K562 (cell line): ENCODE measurements around the gene MICAL2. TPM values are rescaled to one million over a fixed set of nuclear protein-coding genes. Genes with fewer than 3 reads are reported as not detected.

ENCODE experiments used
- ATAC-seq: fragments of 200-7000 bp; cut with Tn5 transposase; 3 replicates; pipeline ENCODE4 v1.9.1; 2020; ENCODE audit warnings: moderate library complexity
- BruUV-seq: library from RNA; stranded (reverse); fragments of 400-500 nt; replicated peaks from 2 replicates; lab custom pipeline; 2021; lab: Mats Ljungman, UMichigan
- CTCF ChIA-PET: fragments of 300-600 bp; formaldehyde crosslinking; extraction: SDS; loops from one replicate; lab custom pipeline; 2021; ENCODE audit warnings: low intra/inter-chr PET ratio; lab: Yijun Ruan, JAX
- POLR2A ChIA-PET: fragments of 300-600, 350-650 bp; sonication (Branson Sonifier 250); formaldehyde crosslinking; extraction: SDS; loops from one replicate; lab custom pipeline; 2021; ENCODE audit warnings: antibody characterized with exemption, inconsistent platforms; lab: Yijun Ruan, JAX
- DNase-seq, 4 experiments: peaks; one replicate each; pipeline versions ENCODE4 v3.0.0 to v3.0.0-alpha.2; 2011 to 2018; ENCODE audit warnings: low spot score in 3 of 4, mixed read lengths in 3 of 4; ENCODE audit errors: extremely low read depth in 1 of 4
- FAIRE-seq: peaks from 2 replicates; lab custom pipeline; 2011; peaks lifted over from hg19 to GRCh38; lab: Jason Lieb, UNC
- H2AFZ ChIP-seq: 2 replicates; pipeline ENCODE4 v1.6.0; 2011; ENCODE audit warnings: low read depth, low read length, control low read depth, inconsistent platforms
- H3K27ac ChIP-seq: fragments of 200-600 bp; 3 replicates; pipeline ENCODE4 v1.8.0; 2011; ENCODE audit warnings: low read depth, mild to moderate bottlenecking, control low read depth, inconsistent platforms, low read length, moderate library complexity, mixed read lengths; ENCODE audit errors: extremely low read depth
- H3K27me3 ChIP-seq, 2 experiments: fragments of 300-600 bp in 1 of 2; 2 replicates in 1 of 2; 3 replicates in 1 of 2; pipeline versions ENCODE4 v1.6.0 to v1.8.0; 2011; ENCODE audit warnings: inconsistent platforms in 2 of 2, low read length in 2 of 2, mild to moderate bottlenecking in 1 of 2, mixed read lengths in 1 of 2, moderate library complexity in 1 of 2; ENCODE audit not compliant: control insufficient read depth in 2 of 2, insufficient read depth in 2 of 2
- H3K36me3 ChIP-seq: fragments of 300-600 bp; 3 replicates; pipeline ENCODE4 v1.8.0; 2011; ENCODE audit warnings: mild to moderate bottlenecking, low read length, inconsistent platforms; ENCODE audit not compliant: control insufficient read depth, insufficient read depth
- H3K4me1 ChIP-seq, 2 experiments: fragments of 200-600 bp in 1 of 2; replicated peaks in 1 of 2; 2 replicates in 1 of 2; 3 replicates in 1 of 2; pipeline versions ENCODE4 v1.5.1 to v1.8.0; 2011; ENCODE audit warnings: inconsistent platforms in 2 of 2, low read length in 2 of 2, mild to moderate bottlenecking in 1 of 2, mixed read lengths in 1 of 2, moderate library complexity in 1 of 2; ENCODE audit not compliant: control insufficient read depth in 2 of 2, insufficient read depth in 2 of 2
- H3K4me2 ChIP-seq: 2 replicates; pipeline ENCODE4 v1.6.1; 2011; ENCODE audit warnings: low read length, control low read depth, inconsistent platforms, mixed read lengths; ENCODE audit not compliant: insufficient read depth
- H3K4me3 ChIP-seq: fragments of 200-600 bp; sonication (generic), shearing (Covaris generic); 2 replicates; pipeline ENCODE4 v1.5.1; 2016; ENCODE audit warnings: control low read depth, inconsistent platforms
- H3K79me2 ChIP-seq: fragments of 200-600 bp; 3 replicates; pipeline ENCODE4 v1.8.0; 2011; ENCODE audit warnings: low read length, inconsistent platforms; ENCODE audit not compliant: control insufficient read depth, insufficient read depth
- H3K9ac ChIP-seq, 2 experiments: 2 replicates each; pipeline versions ENCODE4 v1.6.0 to v1.6.1; 2011; ENCODE audit warnings: low read depth in 2 of 2, low read length in 2 of 2, control low read depth in 1 of 2, inconsistent platforms in 1 of 2, mild to moderate bottlenecking in 1 of 2, mixed read lengths in 1 of 2; ENCODE audit not compliant: insufficient read depth in 1 of 2
- H3K9me1 ChIP-seq: one replicate; pipeline ENCODE4 v1.6.0; 2011; ENCODE audit warnings: inconsistent platforms, mild to moderate bottlenecking, low read length, moderate library complexity; ENCODE audit not compliant: control insufficient read depth, insufficient read depth
- H3K9me3 ChIP-seq: replicated peaks from 2 replicates; pipeline ENCODE4 v1.5.1; 2011; ENCODE audit warnings: low read depth, low read length, inconsistent platforms; ENCODE audit not compliant: control insufficient read depth, insufficient read depth
- H4K20me1 ChIP-seq: replicated peaks from 2 replicates; pipeline ENCODE4 v1.6.1; 2011; ENCODE audit warnings: low read length, inconsistent platforms, mixed read lengths; ENCODE audit not compliant: control insufficient read depth, insufficient read depth
- CHD4 ChIP-seq: fragments of 200-600 bp; sonication (generic); IDR thresholded peaks from 3 replicates; pipeline ENCODE4 v1.6.1; 2012; ENCODE audit warnings: low read depth, mild to moderate bottlenecking, mixed read lengths, low read length, inconsistent platforms; ENCODE audit not compliant: insufficient read depth, insufficient replicate concordance, poor library complexity, severe bottlenecking
- GTF2F1 ChIP-seq: IDR thresholded peaks from 2 replicates; pipeline ENCODE4 v1.6.1; 2011; ENCODE audit warnings: low read depth, low read length, improper control_type of control experiment
- ILK ChIP-seq: fragments of 450-650 bp; IDR thresholded peaks from 2 replicates; pipeline ENCODE4 v1.6.1; 2016; ENCODE audit warnings: missing genetic modification characterization, low read depth, mild to moderate bottlenecking, missing compliant biosample characterization, moderate library complexity, borderline replicate concordance
- NBN ChIP-seq: fragments of 450-650 bp; IDR thresholded peaks from 2 replicates; pipeline ENCODE4 v1.6.1; 2016; ENCODE audit warnings: low read depth, mild to moderate bottlenecking
- RBM15 ChIP-seq: fragments of 200-400 bp; formaldehyde crosslinking; IDR thresholded peaks from 2 replicates; pipeline ENCODE4 v1.6.1; 2018; ENCODE audit warnings: mild to moderate bottlenecking, low read length, moderate library complexity; ENCODE audit not compliant: insufficient read depth
- WGBS: fragments of 100-300 bp; shearing (Covaris generic); methylation state at CpG from one replicate; pipeline ENCODE4 v1.1.6; 2016; ENCODE audit warnings: low coverage, mixed read lengths; ENCODE audit not compliant: insufficient coverage; ENCODE audit errors: missing lambda C conversion rate; 5-methylcytosine and 5-hydroxymethylcytosine counted together
- in situ Hi-C: fragments of 300-500 bp; cut with MboI; formaldehyde crosslinking; loops from 4 replicates; pipeline ENCODE4 v1.15.0; 2018; ENCODE audit warnings: inconsistent platforms, mixed read lengths
- intact Hi-C: fragments of 100-400 bp; cut with micrococcal nuclease; formaldehyde crosslinking; loops from 2 replicates; pipeline ENCODE4 v1.14.2; 2022
- polyA plus RNA-seq, 8 experiments: library from polyadenylated mRNA; depleted of rRNA in 4 of 8; stranded (reverse) in 5 of 8; unstranded in 3 of 8; fragments of >200 nt; fragmentation: Nextera tagmentation in 2 of 8; fragmentation: Illumina TruSeq in 1 of 8; extraction: Ambion mirVana in 2 of 8; extraction: Trizol in 1 of 8; gene quantifications; 2 replicates each; pipeline versions ENCODE4 v1.2.1 to v1.2.3, GENCODE V29; 2011 to 2014; ENCODE audit warnings: inconsistent platforms in 1 of 8, missing spikeins in 1 of 8
- total RNA-seq, 7 experiments: library from RNA; depleted of rRNA in 6 of 7; stranded (reverse); fragments of >200 nt in 6 of 7; fragmentation: Illumina TruSeq in 2 of 7; extraction: Trizol in 2 of 7; gene quantifications; 2 replicates each; pipeline versions ENCODE4 v1.2.1 to v1.2.3, GENCODE V29; 2011 to 2021; ENCODE audit warnings: low replicate concordance in 1 of 7
- TF ChIP-seq, protein P1 (sequence below): sonication (generic); formaldehyde crosslinking; IDR thresholded peaks from 2 replicates; pipeline ENCODE4 v1.9.0; 2022; ENCODE audit warnings: mild to moderate bottlenecking, missing genetic modification reagents

MICAL2 gene
- total and polyA plus RNA-seq, 9 of the 15 experiments (the other 6 are each of a cell fraction or from before 2014, with no cell fraction given) = 4.7 to 64.2 (median 33.6) TPM

DNA sequence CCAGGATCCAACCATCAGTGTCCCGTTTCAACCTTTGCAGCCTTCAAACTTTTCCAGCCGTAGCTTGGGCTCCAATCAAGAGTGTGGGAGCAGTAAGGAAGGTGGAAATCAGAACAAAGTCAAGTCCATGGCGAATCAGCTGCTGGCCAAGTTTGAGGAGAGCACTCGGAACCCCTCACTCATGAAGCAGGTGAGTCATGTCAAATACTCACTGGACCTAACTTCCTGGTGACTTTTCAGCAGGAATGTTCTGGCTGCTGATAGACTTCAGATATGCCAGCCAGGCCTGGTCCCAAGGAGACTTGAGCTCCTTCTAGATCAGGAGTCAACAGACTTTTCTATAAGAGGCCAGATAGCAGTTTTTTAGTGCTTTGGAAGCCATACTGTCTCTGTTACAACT is 129.0 kb downstream of the MICAL2 start:
- 72% methylated on average over 4 of the region's 4 CpGs for WGBS
- no peaks in the 10 kb centered on the region for H3K79me2 ChIP-seq
- no peaks in the 10 kb centered on the region for H3K9me1 ChIP-seq
- H4K20me1 ChIP-seq = no peaks in the 10 kb centered on the region
- no peak overlapping the region for H3K9ac ChIP-seq
- ChIA-PET POLR2A (interaction anchor here (0.6 to 1.1 kb wide), 2 partner anchors 9 to 11 kb away, joined by 3 read pairs; no protein-coding TSS in a partner anchor), CTCF (interaction anchor here (0.7 kb wide), 1 partner anchor 151 kb away, joined by 4 read pairs; no protein-coding TSS in a partner anchor)
- FAIRE-seq = no peak
- BruUV-seq = no TSS peak
- DNase-seq = no peak
- no peak overlapping the region for H2AFZ ChIP-seq
- no peaks in the 10 kb centered on the region for H3K9me3 ChIP-seq
- no peak for TF ChIP-seq NBN
- no peak for TF ChIP-seq ILK (tag)
- TF ChIP-seq, protein P1, sequence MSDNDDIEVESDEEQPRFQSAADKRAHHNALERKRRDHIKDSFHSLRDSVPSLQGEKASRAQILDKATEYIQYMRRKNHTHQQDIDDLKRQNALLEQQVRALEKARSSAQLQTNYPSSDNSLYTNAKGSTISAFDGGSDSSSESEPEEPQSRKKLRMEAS = no peak
- TF ChIP-seq GTF2F1 = no peak
- TF ChIP-seq CHD4 = no peak
- TF ChIP-seq RBM15 = no peak
- peaks cover 45% of the 10 kb centered on the region for H3K36me3 ChIP-seq
- peaks cover 7 to 8% of the 10 kb centered on the region in 2 experiments; a peak in 4 of 5 replicates for H3K4me1 ChIP-seq
- intact Hi-C loops (loop anchor here (5.0 kb wide), 1 partner anchor 82 kb away; no protein-coding TSS in a partner anchor), in situ Hi-C loops (no loop called here)
- H3K4me3 ChIP-seq = no peak overlapping the region
- H3K27me3 ChIP-seq = no peaks in the 10 kb centered on the region
- no peak for ATAC-seq
- H3K27ac ChIP-seq = no peak overlapping the region
- H3K4me2 ChIP-seq = no peak overlapping the region
